GM12892 (cell line): ENCODE measurements around the gene PTPRN2.

Experiments used
- POLR2A ChIP-seq: IDR thresholded peaks from 2 replicates; pipeline ENCODE4 v1.6.1; 2011; ENCODE audit warnings: low read depth, low read length, control low read depth
- POLR2AphosphoS5 ChIP-seq: IDR thresholded peaks from 2 replicates; pipeline ENCODE4 v1.6.1; 2011; ENCODE audit warnings: low read depth, low read length, control low read depth
- TAF1 ChIP-seq: IDR thresholded peaks from 2 replicates; pipeline ENCODE4 v1.6.1; 2011; ENCODE audit warnings: low read depth, mild to moderate bottlenecking, control low read depth, low read length, borderline replicate concordance

GRCh38 chr7:157523766-157524421 lies 1063.7 kb downstream of the PTPRN2 start:
- TF ChIP-seq POLR2AphosphoS5 (no peak), TAF1 (no peak), POLR2A (no peak)
